Panc1 (cell line): Measurements from ENCODE around the gene SHB. TPM values are rescaled to one million over a fixed set of nuclear protein-coding genes. Genes with fewer than 3 reads are reported as not detected.
A peak's percentile ranks its signal among the peaks of the same experiment; 100 is the strongest.

Source experiments
- ATAC-seq: fragments of 200-7000 bp; cut with Tn5 transposase; 2 replicates; pipeline ENCODE4 v1.9.1; 2020; ENCODE audit warnings: mild to moderate bottlenecking, moderate library complexity
- BruUV-seq: library from RNA; stranded (reverse); fragments of 400-500 nt; replicated peaks from 2 replicates; lab custom pipeline; 2021; lab: Mats Ljungman, UMichigan
- CTCF ChIA-PET: fragments of 300-600 bp; sonication (Branson Sonifier 250); formaldehyde crosslinking; loops from one replicate; lab custom pipeline; 2022; ENCODE audit warnings: antibody characterized with exemption; lab: Charles Lee
- POLR2A ChIA-PET: fragments of 300-600 bp; sonication (Branson Sonifier 250); formaldehyde crosslinking; loops from one replicate; lab custom pipeline; 2022; ENCODE audit warnings: antibody characterized with exemption; lab: Charles Lee
- DNase-seq: peaks from one replicate; pipeline ENCODE4 v3.0.0-alpha.2; 2010; ENCODE audit warnings: low read depth, low spot score
- H3K27ac ChIP-seq: 2 replicates; pipeline ENCODE4 v1.5.1; 2011; ENCODE audit warnings: mild to moderate bottlenecking, low read length, inconsistent platforms
- H3K27me3 ChIP-seq: fragments of 200-500 bp; sonication (Bioruptor generic); 2 replicates; pipeline ENCODE4 v1.6.0; 2014; ENCODE audit warnings: low read length, inconsistent platforms; ENCODE audit not compliant: control insufficient read depth, insufficient read depth
- H3K36me3 ChIP-seq: fragments of 200-500 bp; sonication (Bioruptor generic); 2 replicates; pipeline ENCODE4 v1.5.1; 2014; ENCODE audit warnings: inconsistent platforms, mild to moderate bottlenecking, low read length, moderate library complexity; ENCODE audit not compliant: control insufficient read depth, insufficient read depth
- H3K4me1 ChIP-seq: 2 replicates; pipeline ENCODE4 v1.5.1; 2011; ENCODE audit warnings: inconsistent platforms, mild to moderate bottlenecking, low read length, moderate library complexity; ENCODE audit not compliant: control insufficient read depth, insufficient read depth
- H3K4me3 ChIP-seq, 2 experiments: 2 replicates each; pipeline ENCODE4 v1.5.1; 2011 to 2012; ENCODE audit warnings: low read depth in 2 of 2, low read length in 2 of 2, mild to moderate bottlenecking in 2 of 2, inconsistent platforms in 1 of 2, moderate library complexity in 1 of 2
- H3K9me3 ChIP-seq: fragments of 200-500 bp; sonication (Bioruptor generic); 2 replicates; pipeline ENCODE4 v1.5.1; 2014; ENCODE audit warnings: low read depth, mild to moderate bottlenecking, inconsistent platforms, low read length, moderate library complexity; ENCODE audit not compliant: control insufficient read depth, insufficient read depth
- CTCF ChIP-seq: fragments of 450-650 bp; IDR thresholded peaks from 2 replicates; pipeline ENCODE4 v1.5.1; 2017; ENCODE audit warnings: mild to moderate bottlenecking
- POLR2AphosphoS5 ChIP-seq: IDR thresholded peaks from 2 replicates; pipeline ENCODE4 v1.6.1; 2012; ENCODE audit warnings: mild to moderate bottlenecking, low read depth, low read length, moderate library complexity
- SIN3A ChIP-seq: IDR thresholded peaks from 2 replicates; pipeline ENCODE4 v1.6.1; 2012; ENCODE audit warnings: low read depth, mild to moderate bottlenecking, low read length, moderate library complexity, borderline replicate concordance; ENCODE audit not compliant: insufficient read depth
- TCF7L2 ChIP-seq: IDR thresholded peaks from 2 replicates; pipeline ENCODE4 v1.6.1; 2011; ENCODE audit warnings: mild to moderate bottlenecking, low read depth, low read length, inconsistent platforms
- in situ Hi-C: cut with HindIII; loops from 2 replicates; pipeline ENCODE4 v1.10.0; 2016; ENCODE audit warnings: low sequenced_read_pairs, low pct_unique_long_range_greater_than_20kb
- intact Hi-C: fragments of 100-400 bp; cut with micrococcal nuclease; formaldehyde crosslinking; loops from one replicate; pipeline ENCODE4 v1.10.0; 2022; ENCODE audit not compliant: unreplicated experiment
- total RNA-seq: library from RNA; stranded (reverse); gene quantifications from one replicate; pipeline ENCODE4 v1.2.1, GENCODE V29; 2021; ENCODE audit not compliant: unreplicated experiment
- TF ChIP-seq, protein P1 (sequence below), 2 experiments: IDR thresholded peaks; 2 replicates each; pipeline ENCODE4 v1.6.1; 2011 to 2012; ENCODE audit warnings: low read depth in 2 of 2, control low read depth in 1 of 2, low read length in 1 of 2, mild to moderate bottlenecking in 1 of 2, moderate library complexity in 1 of 2; ENCODE audit not compliant: insufficient read depth in 1 of 2

Gene SHB
- total RNA-seq, 1 experiment from 2014 or later: 59.9 TPM

- POLR2A ChIA-PET: no interaction called here
Observed at GRCh38 chr9:38022203-38022895, 46.7 kb downstream of the SHB start.

DNA sequence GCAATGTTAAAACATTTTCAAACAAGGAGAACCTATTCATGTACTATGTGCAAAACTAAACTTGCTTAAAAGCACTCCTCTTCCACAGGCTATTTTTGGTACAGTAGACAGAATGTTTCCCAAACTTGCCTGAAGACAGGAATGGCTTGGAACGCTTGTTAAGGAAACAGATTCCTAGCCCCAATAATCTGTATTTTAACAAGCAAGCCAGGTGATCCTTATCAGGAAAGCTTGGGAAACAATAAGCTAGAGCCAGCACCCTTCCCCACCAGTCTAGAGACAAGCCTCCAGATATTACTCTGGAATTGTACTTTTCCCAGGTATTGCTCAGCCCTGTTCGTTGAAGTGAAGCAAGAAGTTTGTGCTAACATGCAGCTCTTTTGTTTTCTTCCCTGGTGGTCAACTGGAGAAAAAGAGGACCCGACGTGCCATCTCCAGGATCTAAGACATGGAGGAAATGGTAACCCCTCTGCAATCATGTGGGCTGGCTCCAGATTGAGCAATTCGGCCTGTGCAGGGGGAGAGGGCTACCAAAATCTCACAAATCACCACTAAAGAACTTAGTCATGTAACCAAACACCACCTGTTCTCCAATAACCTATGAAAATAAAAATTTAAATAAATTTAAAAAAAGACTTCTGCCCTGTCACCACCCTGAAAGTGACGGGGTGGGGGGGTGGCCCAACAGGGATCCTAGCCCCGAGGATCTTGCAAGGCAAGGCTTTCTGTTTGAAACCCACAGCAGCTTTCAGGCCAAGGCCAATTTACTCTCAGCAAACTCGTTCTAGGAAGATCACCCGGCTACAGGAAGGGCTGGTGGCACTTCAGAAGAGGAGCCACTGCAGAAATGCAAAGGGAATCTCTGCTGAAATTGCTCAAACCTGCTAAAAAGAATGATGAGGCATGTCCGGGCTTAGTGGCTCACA lies 48.6 kb downstream of the SHB start:
- Histone ChIP-seq H3K27ac (peak overlapping the region; percentile 92), H3K27me3 (no peaks in the 10 kb centered on the region), H3K4me1 (peaks cover 99% of the 10 kb centered on the region), H3K36me3 (peaks cover 2% of the 10 kb centered on the region; the same call in 1 of the 2 replicates), H3K9me3 (no peaks in the 10 kb centered on the region), H3K4me3 (peak overlapping the region in 1 of 2 experiments; percentile 13; a peak in 2 of 4 replicates)
- no peak for DNase-seq
- in situ Hi-C loops (no loop called here), intact Hi-C loops (no loop called here)
- CTCF ChIA-PET: no interaction called here
- TF ChIP-seq CTCF: no peak
- no peak for TF ChIP-seq SIN3A
- TF ChIP-seq, protein P1, sequence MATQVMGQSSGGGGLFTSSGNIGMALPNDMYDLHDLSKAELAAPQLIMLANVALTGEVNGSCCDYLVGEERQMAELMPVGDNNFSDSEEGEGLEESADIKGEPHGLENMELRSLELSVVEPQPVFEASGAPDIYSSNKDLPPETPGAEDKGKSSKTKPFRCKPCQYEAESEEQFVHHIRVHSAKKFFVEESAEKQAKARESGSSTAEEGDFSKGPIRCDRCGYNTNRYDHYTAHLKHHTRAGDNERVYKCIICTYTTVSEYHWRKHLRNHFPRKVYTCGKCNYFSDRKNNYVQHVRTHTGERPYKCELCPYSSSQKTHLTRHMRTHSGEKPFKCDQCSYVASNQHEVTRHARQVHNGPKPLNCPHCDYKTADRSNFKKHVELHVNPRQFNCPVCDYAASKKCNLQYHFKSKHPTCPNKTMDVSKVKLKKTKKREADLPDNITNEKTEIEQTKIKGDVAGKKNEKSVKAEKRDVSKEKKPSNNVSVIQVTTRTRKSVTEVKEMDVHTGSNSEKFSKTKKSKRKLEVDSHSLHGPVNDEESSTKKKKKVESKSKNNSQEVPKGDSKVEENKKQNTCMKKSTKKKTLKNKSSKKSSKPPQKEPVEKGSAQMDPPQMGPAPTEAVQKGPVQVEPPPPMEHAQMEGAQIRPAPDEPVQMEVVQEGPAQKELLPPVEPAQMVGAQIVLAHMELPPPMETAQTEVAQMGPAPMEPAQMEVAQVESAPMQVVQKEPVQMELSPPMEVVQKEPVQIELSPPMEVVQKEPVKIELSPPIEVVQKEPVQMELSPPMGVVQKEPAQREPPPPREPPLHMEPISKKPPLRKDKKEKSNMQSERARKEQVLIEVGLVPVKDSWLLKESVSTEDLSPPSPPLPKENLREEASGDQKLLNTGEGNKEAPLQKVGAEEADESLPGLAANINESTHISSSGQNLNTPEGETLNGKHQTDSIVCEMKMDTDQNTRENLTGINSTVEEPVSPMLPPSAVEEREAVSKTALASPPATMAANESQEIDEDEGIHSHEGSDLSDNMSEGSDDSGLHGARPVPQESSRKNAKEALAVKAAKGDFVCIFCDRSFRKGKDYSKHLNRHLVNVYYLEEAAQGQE (IDR thresholded peaks at IDR 0.05; ENCODE audit: insufficient read depth in 1 of 2, low read depth in 2 of 2, low read length in 1 of 2): no peak
- no peak for TF ChIP-seq TCF7L2
- TF ChIP-seq POLR2AphosphoS5: no peak
- ATAC-seq: no peak
- POLR2A ChIA-PET: no interaction called here
- no TSS peak for BruUV-seq

More at GRCh38 chr9:38022203-38022895, 46.7 kb downstream of the SHB start:
- intact Hi-C loops: no loop called here
- no peak for ATAC-seq
- Histone ChIP-seq H3K9me3 (no peaks in the 10 kb centered on the region), H3K4me1 (peaks cover 100% of the 10 kb centered on the region), H3K36me3 (no peaks in the 10 kb centered on the region), H3K4me3 (no peak overlapping the region), H3K27ac (peak overlapping the region; percentile 93), H3K27me3 (no peaks in the 10 kb centered on the region)
- CTCF ChIA-PET: no interaction called here
- BruUV-seq: no TSS peak
- in situ Hi-C loops: no loop called here
- DNase-seq: no peak
- TF ChIP-seq CTCF (no peak), SIN3A (no peak), POLR2AphosphoS5 (no peak), TCF7L2 (no peak)
- TF ChIP-seq, protein P1 (IDR thresholded peaks at IDR 0.05; ENCODE audit: insufficient read depth in 1 of 2, low read depth in 2 of 2, low read length in 1 of 2): no peak
